ENCODE results near the gene DIP2A.
"Not testable (repeated sequence)": the region's sequence is repeated elsewhere in the genome, so short reads cannot be mapped to it uniquely, and the experiment has no call there.

DIP2A gene

GRCh38 chr21:46448855-46449254 is 9.8 kb upstream of the DIP2A start:
- DNase-seq: not testable (repeated sequence)

- DNase-seq: no peak
These were observed 6.0 kb upstream of the DIP2A start for GRCh38 chr21:46452710-46453109.

- no peak for DNase-seq
These were observed 4.5 kb upstream of the DIP2A start for GRCh38 chr21:46454142-46454541.

GRCh38 chr21:46454634-46455390 is 3.9 kb upstream of the DIP2A start:
- no peak for DNase-seq

- DNase-seq: no peak
These were observed 2.9 kb upstream of the DIP2A start for GRCh38 chr21:46455575-46456385.

GRCh38 chr21:46456750-46457149 is 1.9 kb upstream of the DIP2A start:
- DNase-seq: no peak

- DNase-seq: no peak
These were observed 833 bp upstream of the DIP2A start for GRCh38 chr21:46457801-46458314.

GRCh38 chr21:46459024-46459355 is 299 bp downstream of the DIP2A start:
- no peak for DNase-seq

- DNase-seq: peak; percentile 23
These were observed 843 bp downstream of the DIP2A start for GRCh38 chr21:46459356-46460112.

GRCh38 chr21:46461909-46462308 is 3.2 kb downstream of the DIP2A start:
- no peak for DNase-seq

GRCh38 chr21:46465153-46465552 is 6.5 kb downstream of the DIP2A start:
- not testable (repeated sequence) for DNase-seq

- no peak for DNase-seq
These were observed 7.0 kb downstream of the DIP2A start for GRCh38 chr21:46465651-46466050.

GRCh38 chr21:46468108-46468774 is 9.6 kb downstream of the DIP2A start:
- DNase-seq: no peak

- DNase-seq: no peak
These were observed 10.6 kb downstream of the DIP2A start for GRCh38 chr21:46469275-46469674.

GRCh38 chr21:46471514-46471913 is 12.8 kb downstream of the DIP2A start:
- no peak for DNase-seq

GRCh38 chr21:46472246-46472645 is 13.6 kb downstream of the DIP2A start:
- DNase-seq: no peak

- no peak for DNase-seq
These were observed 15.7 kb downstream of the DIP2A start for GRCh38 chr21:46474382-46474781.

GRCh38 chr21:46475296-46475695 is 16.6 kb downstream of the DIP2A start:
- DNase-seq: no peak

- DNase-seq: no peak
These were observed 19.1 kb downstream of the DIP2A start for GRCh38 chr21:46477765-46478164.

GRCh38 chr21:46478910-46479309 is 20.2 kb downstream of the DIP2A start:
- no peak for DNase-seq

- no peak for DNase-seq
These were observed 21.8 kb downstream of the DIP2A start for GRCh38 chr21:46480466-46480865.

GRCh38 chr21:46482225-46482845 is 23.6 kb downstream of the DIP2A start:
- no peak for DNase-seq

Data from CD4-positive, alpha-beta T cell treated with Interleukin-6 for 4 hours (primary cell).